SK-MEL-5 (cell line): Measurements from ENCODE around the gene CST2. TPM values are rescaled to one million over a fixed set of nuclear protein-coding genes. Genes with fewer than 3 reads are reported as not detected.
A peak's percentile ranks its signal among the peaks of the same experiment; 100 is the strongest.
"Not testable (repeated sequence)": the region's sequence is repeated elsewhere in the genome, so short reads cannot be mapped to it uniquely, and the experiment has no call there.

Experiments
- DNase-seq: peaks from one replicate; pipeline ENCODE4 v3.0.0-alpha.2; 2016; ENCODE audit warnings: low read depth, low spot score
- in situ Hi-C: cut with HindIII; loops from 2 replicates; pipeline ENCODE4 v1.10.0; 2016; ENCODE audit warnings: low sequenced_read_pairs, high pct_unique_total_duplicates, low pct_unique_long_range_greater_than_20kb
- polyA plus RNA-seq, 2 experiments: library from polyadenylated mRNA; depleted of rRNA; stranded (reverse); fragments of >200 nt; gene quantifications; 2 replicates each; pipeline ENCODE4 v1.2.3, GENCODE V29; 2015
- total RNA-seq: library from RNA; depleted of rRNA; stranded (reverse); fragments of >200 nt; shearing (Covaris generic); gene quantifications from 2 replicates; pipeline ENCODE4 v1.2.3, GENCODE V29; 2014; rRNA removed

CST2 gene, protein sequence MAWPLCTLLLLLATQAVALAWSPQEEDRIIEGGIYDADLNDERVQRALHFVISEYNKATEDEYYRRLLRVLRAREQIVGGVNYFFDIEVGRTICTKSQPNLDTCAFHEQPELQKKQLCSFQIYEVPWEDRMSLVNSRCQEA
- total RNA-seq, result not detected in 2 replicates
- 2.7 and 4.2 TPM in 2 replicates for polyA plus RNA-seq (2015; cell fraction: cytosol; rRNA removed)
- polyA plus RNA-seq (2015; cell fraction: nucleus; rRNA removed), result not detected in 2 replicates

DNA sequence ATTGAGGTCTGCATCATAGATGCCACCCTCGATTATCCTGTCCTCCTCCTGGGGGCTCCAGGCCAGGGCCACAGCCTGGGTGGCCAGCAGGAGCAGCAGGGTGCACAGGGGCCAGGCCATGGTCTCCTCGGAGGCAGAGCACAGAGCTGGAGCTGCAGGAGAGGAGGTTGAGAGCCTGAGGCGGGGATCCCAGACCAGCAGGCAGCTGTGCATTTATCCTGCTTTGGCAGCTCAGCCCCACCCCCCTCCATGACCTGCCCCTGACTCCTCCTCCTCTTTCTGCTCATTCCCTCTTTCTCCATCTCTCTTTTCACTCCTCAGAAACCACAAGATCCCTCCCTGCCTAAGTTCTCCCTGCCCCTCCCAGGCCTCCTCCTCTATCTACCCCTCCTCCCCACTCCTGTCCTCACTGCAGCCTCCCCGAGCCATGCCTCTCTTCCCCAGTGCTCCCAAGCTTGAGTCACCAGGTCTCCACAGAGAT, at the start of gene CST2:
TSS of gene CST2 (minus strand) at position 189 of the 481 bp plus-strand sequence. CDS start at position 120, 69 bp downstream.
- DNase-seq, result no peak
- in situ Hi-C loops, result no loop called here

DNA sequence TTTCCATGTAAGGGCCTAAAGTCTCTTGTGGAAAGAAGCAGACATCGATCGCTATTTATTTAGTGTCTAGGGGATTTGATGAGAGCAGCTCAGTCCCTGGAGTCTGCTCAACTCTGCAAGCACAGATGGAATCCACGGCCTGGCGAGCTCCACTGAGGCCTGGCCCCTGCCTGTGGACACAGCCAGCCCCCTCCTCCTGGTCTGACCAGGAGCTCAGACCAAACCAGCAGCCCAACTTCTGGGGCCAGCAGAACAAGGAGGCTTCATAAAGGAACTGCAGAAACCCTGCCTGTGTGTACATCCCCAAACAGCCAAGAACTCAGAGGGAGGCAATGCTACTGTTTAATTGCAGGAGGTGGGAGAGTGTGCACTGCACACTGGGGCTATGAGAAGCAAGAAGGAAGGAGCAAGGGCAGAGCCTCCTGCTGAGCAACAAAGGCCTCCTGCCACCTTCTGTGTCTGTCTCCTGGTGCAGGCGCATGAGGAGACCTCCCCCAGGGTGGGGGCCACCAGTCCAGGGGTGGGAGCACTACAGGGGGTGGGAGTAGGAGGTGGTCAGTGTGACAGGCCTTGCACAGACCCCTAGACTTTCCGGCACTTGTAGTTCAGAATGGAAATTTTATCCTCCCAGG, 49.2 kb upstream of the CST2 start:
- no peak for DNase-seq
- in situ Hi-C loops, result no loop called here

DNA sequence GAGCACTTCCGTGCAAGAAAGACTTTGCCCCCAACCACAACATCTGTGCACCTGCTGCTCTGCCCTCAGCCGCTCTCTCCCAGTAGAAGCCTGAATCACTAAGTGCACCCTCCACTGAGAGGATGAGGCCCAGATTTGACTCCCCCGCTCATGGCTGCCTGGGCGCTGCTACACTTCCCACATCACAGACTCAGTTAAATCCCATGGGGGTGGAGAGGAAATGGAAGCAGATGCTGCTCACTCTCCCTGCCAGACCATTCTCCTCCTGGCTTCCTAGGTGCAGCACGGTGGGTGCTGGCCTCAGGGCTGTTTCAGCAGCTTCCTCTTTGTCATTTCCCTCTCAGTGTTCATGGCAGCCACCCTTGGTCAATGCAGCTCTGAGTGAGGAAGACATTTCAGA, 48.2 kb upstream of the CST2 start:
- in situ Hi-C loops, result no loop called here
- no peak for DNase-seq

DNA sequence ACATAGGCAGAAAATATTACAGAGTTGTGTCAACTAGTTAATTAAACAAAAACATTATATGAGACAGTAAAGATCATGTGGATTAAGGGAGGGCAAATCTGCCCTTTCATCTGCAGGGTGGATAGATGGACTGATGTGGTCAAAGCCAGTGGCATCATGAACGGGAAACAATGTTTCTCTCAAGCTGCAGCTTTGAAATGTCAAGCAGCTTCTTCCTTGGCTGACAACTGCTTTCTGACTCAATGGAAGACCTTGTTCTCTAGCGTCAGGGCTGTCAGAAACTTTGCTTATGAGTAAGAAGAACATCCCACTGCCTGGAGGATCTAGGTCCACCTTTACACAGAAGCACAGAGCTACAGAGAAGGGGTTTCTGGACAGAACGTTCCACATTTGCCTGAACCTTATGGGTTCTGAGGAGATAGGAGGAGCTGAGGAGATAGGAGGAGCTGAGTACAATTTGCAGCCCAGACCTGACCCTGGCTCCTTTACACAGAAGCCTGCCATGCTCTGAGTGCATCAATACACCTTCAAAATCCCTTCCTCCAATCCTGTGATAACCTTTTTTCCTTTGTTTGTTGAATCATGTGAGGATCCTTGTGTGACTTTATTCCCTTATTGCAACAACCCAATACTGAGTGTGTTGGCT, 47.0 kb upstream of the CST2 start:
- in situ Hi-C loops, result no loop called here
- DNase-seq, result peak; percentile 94

DNA sequence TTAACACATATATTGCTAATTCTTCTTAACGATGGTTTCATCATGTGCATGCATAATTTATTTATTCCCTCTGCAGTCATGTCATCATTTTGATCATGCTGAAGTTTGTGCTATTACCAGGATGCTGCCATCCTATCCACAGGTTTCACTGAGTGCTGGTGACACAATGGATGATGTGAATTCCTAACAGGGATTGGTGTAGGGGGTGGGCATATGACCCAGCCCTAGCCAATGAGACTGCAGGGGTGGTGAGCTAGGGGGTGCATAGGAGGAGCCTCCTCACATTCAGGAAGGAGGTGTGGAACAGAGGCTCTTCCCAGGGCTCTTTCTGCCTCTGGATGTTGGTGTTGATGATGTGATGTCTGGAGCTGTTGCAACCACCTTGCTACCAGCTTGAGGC, 45.5 kb upstream of the CST2 start:
- in situ Hi-C loops, result no loop called here
- DNase-seq, result peak; percentile 38

DNA sequence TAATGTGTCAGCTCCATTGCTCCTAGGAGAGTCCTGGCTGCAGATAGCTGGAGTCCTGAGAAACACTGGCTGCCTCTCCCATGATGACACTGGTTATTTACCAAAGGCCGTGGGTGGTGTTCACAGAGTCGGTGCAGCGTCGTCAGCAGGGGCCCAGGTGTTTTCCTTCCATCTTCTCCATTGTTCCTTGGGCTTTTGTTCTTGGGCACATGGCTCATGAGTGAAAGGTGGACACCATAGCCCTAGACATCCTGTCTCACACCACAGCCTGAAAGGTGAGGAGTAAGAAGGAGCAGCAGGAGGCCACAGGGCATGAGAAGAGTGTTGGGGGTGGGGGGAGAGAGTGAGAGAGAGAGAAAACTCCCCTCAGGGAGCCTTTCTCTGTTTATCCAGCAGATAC, 43.9 kb upstream of the CST2 start:
- in situ Hi-C loops, result no loop called here
- DNase-seq, result no peak

DNA sequence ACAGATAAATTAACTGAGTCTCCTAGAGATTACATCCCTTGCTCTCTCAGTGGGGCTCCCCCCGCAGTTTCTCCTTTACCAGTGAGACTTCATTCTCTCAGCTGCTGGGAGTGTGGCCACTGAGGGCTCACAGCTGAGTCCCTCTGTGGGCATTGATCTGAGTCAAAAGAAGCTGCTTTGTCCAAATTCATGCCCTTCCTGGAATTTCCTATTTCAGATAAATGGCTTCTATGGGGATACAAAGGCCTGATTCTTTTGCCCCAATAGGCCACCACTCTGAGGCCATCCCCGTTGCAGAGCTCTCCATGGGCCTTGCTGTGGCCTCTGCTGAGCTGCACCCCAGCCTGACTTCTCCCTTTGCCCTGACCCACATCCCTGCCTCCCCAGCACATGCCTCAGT, 43.0 kb upstream of the CST2 start:
- in situ Hi-C loops, result no loop called here
- peak; percentile 81 for DNase-seq

DNA sequence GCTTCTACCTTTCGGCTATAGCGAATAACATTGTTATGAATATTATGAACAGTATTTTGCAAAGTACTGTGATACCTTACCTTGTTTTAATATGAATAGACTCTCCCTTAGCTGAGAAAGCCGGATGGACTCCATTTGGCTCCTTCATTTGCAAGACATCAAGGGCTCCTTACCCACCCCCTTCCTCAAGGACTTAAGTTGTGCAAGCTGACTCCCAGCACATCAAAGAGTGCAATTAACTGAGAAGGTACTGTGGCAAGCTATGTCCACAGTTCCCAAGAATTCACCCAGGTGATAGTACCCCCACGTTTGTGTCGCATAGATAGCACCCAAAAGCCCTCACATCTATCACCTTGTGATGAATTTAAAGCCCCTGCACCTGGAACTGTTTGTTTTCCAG, 41.8 kb upstream of the CST2 start:
- in situ Hi-C loops, result no loop called here
- DNase-seq, result no peak

DNA sequence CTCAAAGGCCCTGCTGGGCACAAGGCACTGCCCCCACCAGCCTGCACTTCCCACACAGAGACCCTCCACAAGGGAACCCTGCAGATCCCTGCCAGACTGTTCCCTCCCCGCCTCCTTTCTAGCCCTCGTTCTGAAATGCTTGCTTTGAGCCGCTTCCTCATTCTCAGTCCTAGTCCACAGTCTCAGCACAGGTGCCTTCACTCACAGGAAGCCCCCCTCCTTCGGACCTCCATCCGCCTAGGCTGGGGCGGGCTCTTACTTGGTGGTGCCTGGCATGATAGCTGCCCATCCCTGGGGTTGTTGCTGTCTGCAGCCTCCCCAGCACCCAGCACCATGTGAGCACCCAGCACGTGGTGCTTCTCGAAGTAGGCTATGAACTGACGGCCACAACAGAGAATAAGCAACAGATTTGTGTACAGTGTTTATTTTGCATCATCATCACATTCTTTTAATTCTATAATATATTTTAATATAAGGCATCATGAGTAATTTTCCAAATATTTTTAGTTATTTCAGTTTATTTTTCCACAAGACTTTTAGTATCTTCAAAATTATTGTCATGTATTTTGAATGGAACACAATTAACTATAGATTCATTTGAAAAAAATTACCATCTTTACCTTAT, 40.7 kb upstream of the CST2 start:
- in situ Hi-C loops, result no loop called here
- no peak for DNase-seq

DNA sequence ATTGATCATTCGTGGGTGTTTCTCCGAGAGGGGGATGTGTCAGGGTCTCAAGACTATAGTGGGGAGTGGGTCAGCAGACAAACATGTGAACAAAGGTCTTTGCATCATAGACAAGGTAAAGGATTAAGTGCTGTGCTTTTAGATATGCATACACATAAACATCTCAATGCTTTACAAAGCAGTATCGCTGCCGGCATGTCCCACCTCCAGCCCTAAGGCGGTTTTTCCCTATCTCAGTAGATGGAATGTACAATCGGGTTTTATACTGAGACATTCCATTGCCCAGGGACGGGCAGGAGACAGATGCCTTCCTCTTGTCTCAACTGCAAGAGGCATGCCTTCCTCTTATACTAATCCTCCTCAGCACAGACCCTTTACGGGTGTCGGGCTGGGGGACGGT, 34.2 kb upstream of the CST2 start:
- in situ Hi-C loops, result not testable (repeated sequence)

DNA sequence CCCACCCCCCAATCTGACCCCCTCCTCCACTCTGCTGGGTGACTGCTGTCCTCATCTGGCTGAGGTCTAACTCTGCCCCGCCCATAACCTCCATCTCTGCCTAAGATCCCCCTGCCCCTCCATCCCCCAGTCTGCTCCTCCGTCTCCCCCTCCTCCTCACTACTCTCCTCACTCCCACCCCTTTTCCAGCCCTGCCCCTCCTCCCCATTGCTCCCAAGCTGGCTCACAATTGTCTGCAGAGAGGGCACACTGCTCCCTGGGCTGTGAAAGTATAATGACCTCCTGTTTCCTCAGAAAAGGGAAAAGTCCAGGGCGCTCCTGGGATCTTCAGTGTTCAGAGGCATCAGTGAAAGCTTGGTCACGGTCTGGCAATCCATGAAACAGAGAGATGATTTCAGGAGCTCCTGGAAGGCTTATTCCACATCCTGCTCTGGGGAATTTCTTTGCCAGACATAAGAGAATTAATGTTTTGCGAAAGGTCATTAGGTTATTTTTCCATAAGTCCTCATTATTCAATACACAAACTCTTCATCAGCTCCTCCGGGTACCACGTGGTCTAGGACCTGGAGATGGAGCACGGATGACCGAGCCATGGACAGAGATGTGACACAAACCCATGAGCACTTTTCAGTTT, 31.6 kb upstream of the CST2 start:
- DNase-seq, result peak; percentile 77
- in situ Hi-C loops, result no loop called here

More for the DNA sequence above, 34.2 kb upstream of the CST2 start:
- DNase-seq, result not testable (repeated sequence)

DNA sequence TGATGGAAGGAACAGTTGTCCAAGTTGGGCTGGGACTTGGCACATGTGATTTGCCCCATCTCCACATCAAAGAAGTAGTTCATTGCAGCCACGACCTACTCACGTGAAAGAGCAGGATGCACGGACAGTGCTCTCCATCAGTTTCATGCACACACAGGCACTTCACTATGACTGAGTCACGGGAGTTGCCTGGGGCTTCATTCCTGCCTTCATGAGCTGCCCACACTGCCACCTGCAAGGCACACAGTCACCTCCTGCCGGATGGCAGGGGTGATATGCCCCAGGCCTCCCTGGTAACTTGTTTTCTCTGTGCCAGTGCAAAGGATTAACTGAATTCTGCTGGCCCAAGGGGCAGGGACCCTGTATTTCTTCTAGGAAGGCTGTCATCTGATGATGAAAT, 30.2 kb upstream of the CST2 start:
- peak; percentile 32 for DNase-seq
- in situ Hi-C loops, result no loop called here

DNA sequence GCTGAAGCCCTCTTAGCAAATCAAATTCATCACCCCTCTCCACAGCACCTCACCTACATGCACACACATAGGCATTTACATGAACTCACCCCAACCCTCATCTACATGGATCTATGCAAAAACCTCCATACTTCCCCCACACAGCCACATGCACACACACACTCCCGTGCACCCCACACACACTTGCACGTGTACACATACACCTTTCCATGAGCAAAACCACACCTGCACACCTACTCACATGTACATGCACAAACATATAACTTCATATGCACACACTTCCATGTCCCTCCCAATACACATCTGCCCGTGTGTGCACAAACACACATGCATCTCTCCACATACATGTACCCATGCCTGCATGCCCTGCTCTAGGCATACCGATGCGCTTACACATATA, 29.7 kb upstream of the CST2 start:
- in situ Hi-C loops, result no loop called here
- DNase-seq, result no peak

DNA sequence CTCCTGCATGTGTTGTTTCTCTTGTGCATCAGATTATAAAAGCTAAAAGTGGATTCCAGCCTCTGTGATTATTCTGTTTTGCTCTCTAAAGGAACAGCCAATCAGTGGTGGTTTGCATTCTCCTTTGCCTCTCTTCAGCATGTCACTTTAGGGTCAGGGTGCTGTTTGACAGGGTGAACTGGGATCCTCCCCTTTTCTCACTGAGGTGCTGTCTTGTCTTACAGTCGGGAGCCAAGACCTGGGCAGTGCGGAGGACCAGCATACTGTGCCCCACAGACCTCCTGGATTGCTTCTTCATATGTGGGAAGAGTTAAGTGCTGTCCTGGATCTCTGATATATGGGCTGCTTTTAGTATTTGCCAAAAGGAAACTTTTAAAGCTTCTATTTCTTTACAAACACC, 15.2 kb upstream of the CST2 start:
- in situ Hi-C loops, result no loop called here
- no peak for DNase-seq

DNA sequence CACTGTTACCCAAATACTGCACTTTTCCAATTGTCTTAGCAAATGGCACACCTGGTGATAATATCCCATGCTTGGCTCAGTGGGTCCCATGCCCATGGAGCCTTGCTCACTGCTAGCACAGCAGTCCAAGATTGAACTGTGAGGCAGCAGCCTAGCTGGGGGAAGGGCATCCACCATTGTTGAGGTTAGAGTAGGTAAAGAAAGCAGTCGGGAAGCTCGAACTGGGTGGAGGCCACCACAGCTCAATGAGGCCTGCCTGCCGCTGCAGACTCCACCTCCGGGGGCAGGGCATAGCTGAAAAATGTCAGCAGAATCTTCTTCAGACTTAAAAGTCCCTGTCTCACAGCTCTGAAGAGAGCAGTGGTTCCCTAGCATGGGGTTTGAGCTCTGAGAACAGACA, 9.2 kb upstream of the CST2 start:
- in situ Hi-C loops, result no loop called here
- no peak for DNase-seq

DNA sequence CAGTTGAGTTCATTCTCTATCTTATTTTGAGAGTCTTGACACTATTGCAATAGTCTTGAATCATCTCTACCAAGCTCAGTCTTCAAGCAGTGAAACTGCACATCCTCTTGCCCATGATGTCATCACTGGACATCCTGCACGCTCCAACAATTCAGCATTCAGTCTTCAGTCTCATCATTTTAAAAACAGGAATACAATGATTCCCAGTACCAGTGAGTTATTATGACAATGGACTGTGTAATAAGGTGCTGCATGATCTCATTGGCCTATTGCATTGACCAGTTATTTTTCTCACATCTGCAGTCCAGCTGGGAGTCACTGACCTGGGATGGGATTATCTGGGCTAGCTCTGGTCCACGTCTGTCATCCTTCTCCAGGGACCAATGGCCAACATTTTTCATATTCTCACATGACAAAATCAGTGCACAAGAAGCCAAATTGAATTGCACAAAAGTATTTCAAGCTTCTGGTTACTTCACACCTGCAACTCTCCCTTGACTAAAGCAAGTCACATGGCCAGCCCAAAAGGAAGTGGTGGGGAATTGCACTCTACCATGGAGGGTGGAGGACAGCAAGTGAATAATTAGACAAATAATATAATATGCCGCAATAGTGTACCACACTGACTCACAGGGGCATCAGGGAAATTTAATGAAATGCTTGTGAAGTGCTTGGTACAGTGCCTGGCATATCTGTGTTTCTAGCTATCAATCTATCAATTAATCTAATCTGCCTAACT, 6.4 kb upstream of the CST2 start:
- in situ Hi-C loops, result no loop called here
- DNase-seq, result no peak

DNA sequence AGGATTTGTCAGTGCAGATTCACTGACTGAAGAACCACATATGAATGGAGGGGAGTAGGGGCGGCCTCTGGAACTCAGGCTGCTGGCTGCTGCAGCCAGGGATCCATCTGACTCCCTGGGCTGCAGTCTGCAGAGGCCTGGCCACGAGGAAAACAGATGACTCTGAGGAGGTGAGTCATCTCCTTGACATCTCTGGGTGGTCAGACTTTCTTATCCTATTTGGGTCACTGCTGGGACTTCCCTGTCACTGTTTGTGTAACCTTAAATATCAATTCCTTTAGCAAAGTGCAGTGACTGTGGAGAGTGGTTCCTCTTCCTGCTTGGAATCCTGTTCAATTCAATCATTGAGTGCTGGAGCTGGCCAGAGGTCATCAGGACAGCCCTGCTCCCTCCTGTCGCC, 5.4 kb upstream of the CST2 start:
- in situ Hi-C loops, DNase-seq: not testable (repeated sequence)
